ENCODE data around the gene RIPOR2.
"Not testable (repeated sequence)": the region's sequence is repeated elsewhere in the genome, so short reads cannot be mapped to it uniquely, and the experiment has no call there.

Gene RIPOR2

DNA sequence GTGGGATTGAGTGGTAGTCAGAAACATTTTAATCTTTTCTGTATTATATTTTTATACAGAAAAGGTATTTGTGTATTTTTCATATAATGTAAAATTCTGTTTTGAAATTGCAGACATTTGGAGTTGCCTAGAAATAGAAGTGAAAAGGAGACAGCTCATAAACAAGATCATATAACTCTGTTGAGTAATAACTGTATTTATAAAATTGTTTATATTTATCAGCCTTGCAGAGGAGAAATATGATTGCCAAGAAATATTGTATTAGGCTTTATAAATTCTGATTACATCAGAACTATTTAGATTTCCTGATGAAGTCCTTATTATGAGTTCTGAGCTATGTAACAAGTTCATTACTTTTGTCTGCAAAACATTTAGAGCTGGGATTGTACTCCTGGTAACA, 55.3 kb downstream of the RIPOR2 start:
- Histone ChIP-seq H3K4me2 (ENCODE audit: low read length) (no peak overlapping the region), H3K79me2 (ENCODE audit: low read length) (peaks cover 90% of the 10 kb centered on the region)

DNA sequence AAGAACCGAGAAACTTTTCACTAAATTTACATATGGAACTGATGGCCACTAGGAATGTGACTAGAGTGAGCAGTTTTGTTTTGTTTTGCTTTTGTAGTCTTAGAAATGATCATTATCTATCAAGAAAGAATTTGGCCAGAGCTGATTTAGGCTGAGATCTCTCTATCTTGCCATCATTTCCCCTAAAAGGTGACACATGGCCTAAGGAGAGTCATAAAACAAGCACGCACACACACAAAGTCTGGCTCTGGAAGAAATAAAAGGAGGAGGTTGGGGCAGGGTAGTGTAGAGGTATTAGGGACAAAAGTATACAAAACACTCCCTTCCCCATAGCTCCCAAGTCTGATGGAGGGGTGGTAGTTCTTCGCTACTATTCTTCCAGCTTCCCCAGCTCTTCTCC, 56.4 kb downstream of the RIPOR2 start:
- no peaks in the 10 kb centered on the region for H3K9me3 ChIP-seq (ENCODE audit: insufficient read depth, low read length)
- no peaks in the 10 kb centered on the region for H3K27me3 ChIP-seq (ENCODE audit: low read depth, low read length)
- H3K4me2 ChIP-seq (ENCODE audit: low read length), result no peak overlapping the region
- H3K9ac ChIP-seq (ENCODE audit: low read length), result no peak overlapping the region
- peaks cover 92% of the 10 kb centered on the region for H4K20me1 ChIP-seq (ENCODE audit: insufficient read depth, low read length)
- H3K4me1 ChIP-seq (ENCODE audit: low read length), result peaks cover 11% of the 10 kb centered on the region
- peaks cover 70% of the 10 kb centered on the region for H3K36me3 ChIP-seq (replicated peaks; ENCODE audit: low read depth, low read length)
- H3K27ac ChIP-seq (ENCODE audit: low read length), result no peak overlapping the region
- TF ChIP-seq EZH2phosphoT487 (IDR thresholded peaks at IDR 0.05; ENCODE audit: low read depth), result no peak
- TF ChIP-seq, protein P1, sequence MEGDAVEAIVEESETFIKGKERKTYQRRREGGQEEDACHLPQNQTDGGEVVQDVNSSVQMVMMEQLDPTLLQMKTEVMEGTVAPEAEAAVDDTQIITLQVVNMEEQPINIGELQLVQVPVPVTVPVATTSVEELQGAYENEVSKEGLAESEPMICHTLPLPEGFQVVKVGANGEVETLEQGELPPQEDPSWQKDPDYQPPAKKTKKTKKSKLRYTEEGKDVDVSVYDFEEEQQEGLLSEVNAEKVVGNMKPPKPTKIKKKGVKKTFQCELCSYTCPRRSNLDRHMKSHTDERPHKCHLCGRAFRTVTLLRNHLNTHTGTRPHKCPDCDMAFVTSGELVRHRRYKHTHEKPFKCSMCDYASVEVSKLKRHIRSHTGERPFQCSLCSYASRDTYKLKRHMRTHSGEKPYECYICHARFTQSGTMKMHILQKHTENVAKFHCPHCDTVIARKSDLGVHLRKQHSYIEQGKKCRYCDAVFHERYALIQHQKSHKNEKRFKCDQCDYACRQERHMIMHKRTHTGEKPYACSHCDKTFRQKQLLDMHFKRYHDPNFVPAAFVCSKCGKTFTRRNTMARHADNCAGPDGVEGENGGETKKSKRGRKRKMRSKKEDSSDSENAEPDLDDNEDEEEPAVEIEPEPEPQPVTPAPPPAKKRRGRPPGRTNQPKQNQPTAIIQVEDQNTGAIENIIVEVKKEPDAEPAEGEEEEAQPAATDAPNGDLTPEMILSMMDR (IDR thresholded peaks at IDR 0.05; ENCODE audit: low read depth, low read length), result no peak
- H2AFZ ChIP-seq (ENCODE audit: low read depth, low read length), result no peak overlapping the region
- peaks cover 79% of the 10 kb centered on the region for H3K79me2 ChIP-seq (ENCODE audit: low read length)
- no peak overlapping the region for H3K4me3 ChIP-seq (ENCODE audit: low read length)

More for the DNA sequence above, 55.3 kb downstream of the RIPOR2 start:
- Histone ChIP-seq H4K20me1 (ENCODE audit: insufficient read depth, low read length) (peaks cover 92% of the 10 kb centered on the region), H3K4me3 (ENCODE audit: low read length) (no peak overlapping the region), H3K27me3 (ENCODE audit: low read depth, low read length) (no peaks in the 10 kb centered on the region), H3K9me3 (ENCODE audit: insufficient read depth, low read length) (no peaks in the 10 kb centered on the region), H2AFZ (ENCODE audit: low read depth, low read length) (no peak overlapping the region), H3K4me1 (ENCODE audit: low read length) (peaks cover 15% of the 10 kb centered on the region), H3K27ac (ENCODE audit: low read length) (no peak overlapping the region), H3K9ac (ENCODE audit: low read length) (no peak overlapping the region), H3K36me3 (replicated peaks; ENCODE audit: low read depth, low read length) (peaks cover 67% of the 10 kb centered on the region)
- no peak for TF ChIP-seq EZH2phosphoT487 (IDR thresholded peaks at IDR 0.05; ENCODE audit: low read depth)
- TF ChIP-seq, protein P1 (IDR thresholded peaks at IDR 0.05; ENCODE audit: low read depth, low read length), result no peak

DNA sequence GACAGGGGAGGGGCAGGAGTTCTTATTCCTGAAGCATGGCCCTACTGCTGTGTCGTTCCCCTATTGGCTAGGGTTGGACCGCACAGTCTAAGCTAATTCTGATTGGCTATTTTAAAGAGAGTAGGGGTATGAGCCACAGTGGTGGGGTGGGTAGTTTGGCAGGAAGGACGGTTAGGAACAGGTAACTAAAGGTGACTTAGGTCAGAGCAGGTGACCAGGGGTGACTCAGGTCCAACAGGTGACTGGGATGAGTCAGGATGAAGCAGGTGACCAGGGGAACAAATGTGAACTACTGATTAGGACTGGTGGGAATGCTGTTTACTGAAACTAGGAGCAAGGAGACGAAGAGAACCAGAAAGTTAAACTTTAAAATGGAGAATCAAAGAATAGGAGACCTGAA, 58.0 kb downstream of the RIPOR2 start:
- H3K4me3 ChIP-seq (ENCODE audit: low read length); H3K9me3 ChIP-seq (ENCODE audit: insufficient read depth, low read length); H3K9ac ChIP-seq (ENCODE audit: low read length); H2AFZ ChIP-seq (ENCODE audit: low read depth, low read length); H3K4me2 ChIP-seq (ENCODE audit: low read length); H3K4me1 ChIP-seq (ENCODE audit: low read length); H3K27ac ChIP-seq (ENCODE audit: low read length); H3K27me3 ChIP-seq (ENCODE audit: low read depth, low read length): not testable (repeated sequence)
- Histone ChIP-seq H3K36me3 (replicated peaks; ENCODE audit: low read depth, low read length) (peaks cover 84% of the 10 kb centered on the region), H4K20me1 (ENCODE audit: insufficient read depth, low read length) (peaks cover 80% of the 10 kb centered on the region), H3K79me2 (ENCODE audit: low read length) (peaks cover 69% of the 10 kb centered on the region)

DNA sequence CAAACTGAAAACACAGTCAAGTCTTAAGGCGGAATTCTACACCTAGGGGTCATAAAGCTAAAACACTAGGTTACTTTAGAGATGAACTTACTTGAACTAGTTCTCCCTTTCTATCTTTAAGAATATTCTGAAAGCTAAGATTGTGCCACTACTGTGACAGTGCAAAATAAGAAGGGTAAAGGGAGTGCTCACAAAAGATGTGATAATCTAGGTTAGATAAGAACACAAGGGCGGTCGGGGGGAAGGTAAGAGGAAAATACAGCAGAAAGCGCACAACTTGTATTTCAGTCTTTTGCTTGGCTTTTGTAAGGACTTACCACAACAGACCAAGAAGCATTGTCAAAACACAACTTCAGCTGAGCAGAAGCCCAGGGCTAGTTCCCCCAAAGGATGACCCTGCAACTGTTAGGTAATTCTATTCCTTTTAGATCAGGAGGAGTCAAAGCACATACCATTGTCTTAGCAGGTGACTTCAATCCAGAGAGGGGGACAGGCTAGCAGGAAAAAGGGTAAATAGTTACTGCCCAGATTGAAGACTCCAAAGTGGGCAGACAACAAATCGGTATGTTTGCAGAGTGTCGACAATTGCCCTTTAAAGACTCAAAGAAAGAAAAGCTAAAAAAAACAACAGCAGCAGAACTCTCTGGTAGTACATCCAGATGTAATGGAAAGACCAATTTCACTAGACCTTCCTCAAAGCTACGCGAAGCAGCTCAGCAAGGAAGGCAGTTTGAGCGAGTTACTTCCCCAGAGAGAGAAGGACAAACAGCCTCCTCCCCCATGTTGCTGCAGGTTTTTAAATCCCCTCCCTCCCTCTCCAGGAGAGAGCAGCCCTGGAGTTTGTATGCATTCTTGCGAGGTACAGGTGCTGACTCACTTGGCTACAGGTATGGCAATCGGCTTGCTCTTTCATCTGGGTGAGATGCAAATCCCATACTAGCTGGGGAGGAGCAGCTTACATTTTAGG, 59.0 kb downstream of the RIPOR2 start:
- H3K79me2 ChIP-seq (ENCODE audit: low read length), result peaks cover 60% of the 10 kb centered on the region
- no peak overlapping the region for H3K4me2 ChIP-seq (ENCODE audit: low read length)
- no peak overlapping the region for H3K9ac ChIP-seq (ENCODE audit: low read length)
- no peaks in the 10 kb centered on the region for H3K4me1 ChIP-seq (ENCODE audit: low read length)
- no peak overlapping the region for H2AFZ ChIP-seq (ENCODE audit: low read depth, low read length)
- peaks cover 82% of the 10 kb centered on the region for H3K36me3 ChIP-seq (replicated peaks; ENCODE audit: low read depth, low read length)
- no peak overlapping the region for H3K4me3 ChIP-seq (ENCODE audit: low read length)
- no peaks in the 10 kb centered on the region for H3K27me3 ChIP-seq (ENCODE audit: low read depth, low read length)
- H3K27ac ChIP-seq (ENCODE audit: low read length), result no peak overlapping the region
- H4K20me1 ChIP-seq (ENCODE audit: insufficient read depth, low read length), result peaks cover 70% of the 10 kb centered on the region
- no peak for TF ChIP-seq EZH2phosphoT487 (IDR thresholded peaks at IDR 0.05; ENCODE audit: low read depth)
- TF ChIP-seq, protein P1 (IDR thresholded peaks at IDR 0.05; ENCODE audit: low read depth, low read length), result no peak
- H3K9me3 ChIP-seq (ENCODE audit: insufficient read depth, low read length), result no peaks in the 10 kb centered on the region

All from OCI-LY3 (cell line).